ENCODE results near the gene CEACAM21.
A peak's percentile ranks its signal among the peaks of the same experiment; 100 is the strongest.

Gene CEACAM21

DNA sequence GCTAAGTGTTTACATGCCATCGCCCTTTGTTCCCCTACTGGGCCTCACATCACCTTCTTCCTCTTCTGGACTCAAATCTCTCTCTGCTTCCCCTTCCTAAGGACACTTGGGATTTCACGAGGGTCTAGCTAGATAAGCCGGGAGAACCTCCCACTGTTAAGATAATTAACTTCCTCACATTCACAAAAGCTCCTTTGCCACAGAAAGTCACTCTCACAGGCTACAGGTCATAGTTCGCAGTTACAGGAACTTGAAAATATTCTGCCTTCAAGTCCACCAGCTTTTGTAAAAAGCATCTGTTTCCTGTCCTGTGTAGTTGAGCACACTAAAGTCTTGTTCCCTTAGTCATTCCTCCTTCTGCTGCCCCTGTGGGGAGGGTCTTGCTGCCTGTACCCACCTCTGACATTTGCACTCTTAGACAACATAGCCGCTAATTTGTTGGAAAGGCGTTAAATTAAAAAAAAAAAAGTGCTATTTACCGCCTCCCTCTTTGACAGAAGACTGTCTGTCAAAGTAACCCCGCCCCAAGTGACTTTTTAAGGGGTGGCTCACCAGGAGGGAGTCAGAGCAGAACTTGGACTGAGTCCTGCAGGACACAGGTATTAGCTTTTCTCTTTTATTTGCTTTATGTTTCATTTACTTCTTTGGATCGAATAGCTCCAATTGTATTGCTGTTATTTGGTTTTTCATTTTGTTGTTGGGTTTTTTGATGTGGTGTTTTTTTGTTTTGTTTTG is 26.8 kb upstream of the CEACAM21 start (continued):
- peak; percentile 24; the same call in 1 of the 2 replicates for TF ChIP-seq ZNF596 (tag by site-specific recombination; IDR thresholded peaks at IDR 0.05)
- TF ChIP-seq TSHZ1 (tag by site-specific recombination; IDR thresholded peaks at IDR 0.05; ENCODE audit: borderline replicate concordance): no peak
- TF ChIP-seq YY1 (tag by site-specific recombination; IDR thresholded peaks at IDR 0.05): no peak
- TF ChIP-seq ZNF639 (tag by site-specific recombination; IDR thresholded peaks at IDR 0.05): no peak
- TF ChIP-seq ZNF423 (tag by site-specific recombination; IDR thresholded peaks at IDR 0.05): no peak
- TF ChIP-seq ZNF391 (tag by site-specific recombination; IDR thresholded peaks at IDR 0.05; ENCODE audit: borderline replicate concordance, low read depth): no peak
- peak; percentile 49 for TF ChIP-seq SP2 (tag by site-specific recombination; IDR thresholded peaks at IDR 0.05)
- no peak for TF ChIP-seq ZNF473 (tag by site-specific recombination; IDR thresholded peaks at IDR 0.05)
- TF ChIP-seq ZNF146 (tag by site-specific recombination; IDR thresholded peaks at IDR 0.05): no peak
- no peak for TF ChIP-seq ZNF837 (tag by site-specific recombination; IDR thresholded peaks at IDR 0.05)
- no peak for TF ChIP-seq ZSCAN23 (tag by site-specific recombination; IDR thresholded peaks at IDR 0.05)
- TF ChIP-seq ZNF335 (tag by site-specific recombination; conservative IDR thresholded peaks at IDR 0.05): peak; percentile 57
- 0 out of 2 replicates have a peak, but pooled peaks have one; percentile 30 for TF ChIP-seq ZBTB48 (tag by site-specific recombination; IDR thresholded peaks at IDR 0.05)
- TF ChIP-seq, protein P1, sequence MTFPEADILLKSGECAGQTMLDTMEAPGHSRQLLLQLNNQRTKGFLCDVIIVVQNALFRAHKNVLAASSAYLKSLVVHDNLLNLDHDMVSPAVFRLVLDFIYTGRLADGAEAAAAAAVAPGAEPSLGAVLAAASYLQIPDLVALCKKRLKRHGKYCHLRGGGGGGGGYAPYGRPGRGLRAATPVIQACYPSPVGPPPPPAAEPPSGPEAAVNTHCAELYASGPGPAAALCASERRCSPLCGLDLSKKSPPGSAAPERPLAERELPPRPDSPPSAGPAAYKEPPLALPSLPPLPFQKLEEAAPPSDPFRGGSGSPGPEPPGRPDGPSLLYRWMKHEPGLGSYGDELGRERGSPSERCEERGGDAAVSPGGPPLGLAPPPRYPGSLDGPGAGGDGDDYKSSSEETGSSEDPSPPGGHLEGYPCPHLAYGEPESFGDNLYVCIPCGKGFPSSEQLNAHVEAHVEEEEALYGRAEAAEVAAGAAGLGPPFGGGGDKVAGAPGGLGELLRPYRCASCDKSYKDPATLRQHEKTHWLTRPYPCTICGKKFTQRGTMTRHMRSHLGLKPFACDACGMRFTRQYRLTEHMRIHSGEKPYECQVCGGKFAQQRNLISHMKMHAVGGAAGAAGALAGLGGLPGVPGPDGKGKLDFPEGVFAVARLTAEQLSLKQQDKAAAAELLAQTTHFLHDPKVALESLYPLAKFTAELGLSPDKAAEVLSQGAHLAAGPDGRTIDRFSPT (tag by site-specific recombination; IDR thresholded peaks at IDR 0.05): 0 out of 2 replicates have a peak, but pooled peaks have one; percentile 12
- TF ChIP-seq, protein P2, sequence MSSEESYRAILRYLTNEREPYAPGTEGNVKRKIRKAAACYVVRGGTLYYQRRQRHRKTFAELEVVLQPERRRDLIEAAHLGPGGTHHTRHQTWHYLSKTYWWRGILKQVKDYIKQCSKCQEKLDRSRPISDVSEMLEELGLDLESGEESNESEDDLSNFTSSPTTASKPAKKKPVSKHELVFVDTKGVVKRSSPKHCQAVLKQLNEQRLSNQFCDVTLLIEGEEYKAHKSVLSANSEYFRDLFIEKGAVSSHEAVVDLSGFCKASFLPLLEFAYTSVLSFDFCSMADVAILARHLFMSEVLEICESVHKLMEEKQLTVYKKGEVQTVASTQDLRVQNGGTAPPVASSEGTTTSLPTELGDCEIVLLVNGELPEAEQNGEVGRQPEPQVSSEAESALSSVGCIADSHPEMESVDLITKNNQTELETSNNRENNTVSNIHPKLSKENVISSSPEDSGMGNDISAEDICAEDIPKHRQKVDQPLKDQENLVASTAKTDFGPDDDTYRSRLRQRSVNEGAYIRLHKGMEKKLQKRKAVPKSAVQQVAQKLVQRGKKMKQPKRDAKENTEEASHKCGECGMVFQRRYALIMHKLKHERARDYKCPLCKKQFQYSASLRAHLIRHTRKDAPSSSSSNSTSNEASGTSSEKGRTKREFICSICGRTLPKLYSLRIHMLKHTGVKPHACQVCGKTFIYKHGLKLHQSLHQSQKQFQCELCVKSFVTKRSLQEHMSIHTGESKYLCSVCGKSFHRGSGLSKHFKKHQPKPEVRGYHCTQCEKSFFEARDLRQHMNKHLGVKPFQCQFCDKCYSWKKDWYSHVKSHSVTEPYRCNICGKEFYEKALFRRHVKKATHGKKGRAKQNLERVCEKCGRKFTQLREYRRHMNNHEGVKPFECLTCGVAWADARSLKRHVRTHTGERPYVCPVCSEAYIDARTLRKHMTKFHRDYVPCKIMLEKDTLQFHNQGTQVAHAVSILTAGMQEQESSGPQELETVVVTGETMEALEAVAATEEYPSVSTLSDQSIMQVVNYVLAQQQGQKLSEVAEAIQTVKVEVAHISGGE (tag by site-specific recombination; conservative IDR thresholded peaks at IDR 0.05; ENCODE audit: low read depth): 0 out of 2 replicates have a peak, but pooled peaks have one; percentile 19
- TF ChIP-seq MZF1 (tag by site-specific recombination; IDR thresholded peaks at IDR 0.05; ENCODE audit: borderline replicate concordance): no peak
- TF ChIP-seq ZNF776 (tag by site-specific recombination; IDR thresholded peaks at IDR 0.05; ENCODE audit: borderline replicate concordance): no peak
- no peak for TF ChIP-seq ZNF830 (tag by site-specific recombination; IDR thresholded peaks at IDR 0.05; ENCODE audit: low read depth)
- TF ChIP-seq, protein P3, sequence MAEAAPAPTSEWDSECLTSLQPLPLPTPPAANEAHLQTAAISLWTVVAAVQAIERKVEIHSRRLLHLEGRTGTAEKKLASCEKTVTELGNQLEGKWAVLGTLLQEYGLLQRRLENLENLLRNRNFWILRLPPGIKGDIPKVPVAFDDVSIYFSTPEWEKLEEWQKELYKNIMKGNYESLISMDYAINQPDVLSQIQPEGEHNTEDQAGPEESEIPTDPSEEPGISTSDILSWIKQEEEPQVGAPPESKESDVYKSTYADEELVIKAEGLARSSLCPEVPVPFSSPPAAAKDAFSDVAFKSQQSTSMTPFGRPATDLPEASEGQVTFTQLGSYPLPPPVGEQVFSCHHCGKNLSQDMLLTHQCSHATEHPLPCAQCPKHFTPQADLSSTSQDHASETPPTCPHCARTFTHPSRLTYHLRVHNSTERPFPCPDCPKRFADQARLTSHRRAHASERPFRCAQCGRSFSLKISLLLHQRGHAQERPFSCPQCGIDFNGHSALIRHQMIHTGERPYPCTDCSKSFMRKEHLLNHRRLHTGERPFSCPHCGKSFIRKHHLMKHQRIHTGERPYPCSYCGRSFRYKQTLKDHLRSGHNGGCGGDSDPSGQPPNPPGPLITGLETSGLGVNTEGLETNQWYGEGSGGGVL (tag by site-specific recombination; IDR thresholded peaks at IDR 0.05): no peak
- no peak for TF ChIP-seq ZNF514 (tag by site-specific recombination; IDR thresholded peaks at IDR 0.05)
- no peak for TF ChIP-seq ZNF560 (tag by site-specific recombination; IDR thresholded peaks at IDR 0.05; ENCODE audit: borderline replicate concordance)
- TF ChIP-seq ZNF530 (tag by site-specific recombination; IDR thresholded peaks at IDR 0.05; ENCODE audit: low read depth): no peak
- TF ChIP-seq IKZF3 (tag by site-specific recombination; IDR thresholded peaks at IDR 0.05): 0 out of 2 replicates have a peak, but pooled peaks have one; percentile 10
- TF ChIP-seq ZNF140 (tag by site-specific recombination; IDR thresholded peaks at IDR 0.05): no peak
- no peak for TF ChIP-seq ZNF24 (tag by site-specific recombination; IDR thresholded peaks at IDR 0.05)
- no peak for TF ChIP-seq GLI2 (tag by site-specific recombination; IDR thresholded peaks at IDR 0.05; ENCODE audit: borderline replicate concordance, low read depth)
- no peak for TF ChIP-seq ZNF274 (IDR thresholded peaks at IDR 0.05; ENCODE audit: low read length)
- no peak for TF ChIP-seq ZNF274 (tag by site-specific recombination; IDR thresholded peaks at IDR 0.05; ENCODE audit: borderline replicate concordance)

Data from HEK293 (cell line).